ENCODE results near the gene ATP11A. TPM values are rescaled to one million over a fixed set of nuclear protein-coding genes. Genes with fewer than 3 reads are reported as not detected.

The ATP11A gene
- total and polyA plus RNA-seq, 9 of the 15 experiments (the other 6 are each of a cell fraction or from before 2014, with no cell fraction given), result 0.38 to 34.2 (median 4.2) TPM

DNA sequence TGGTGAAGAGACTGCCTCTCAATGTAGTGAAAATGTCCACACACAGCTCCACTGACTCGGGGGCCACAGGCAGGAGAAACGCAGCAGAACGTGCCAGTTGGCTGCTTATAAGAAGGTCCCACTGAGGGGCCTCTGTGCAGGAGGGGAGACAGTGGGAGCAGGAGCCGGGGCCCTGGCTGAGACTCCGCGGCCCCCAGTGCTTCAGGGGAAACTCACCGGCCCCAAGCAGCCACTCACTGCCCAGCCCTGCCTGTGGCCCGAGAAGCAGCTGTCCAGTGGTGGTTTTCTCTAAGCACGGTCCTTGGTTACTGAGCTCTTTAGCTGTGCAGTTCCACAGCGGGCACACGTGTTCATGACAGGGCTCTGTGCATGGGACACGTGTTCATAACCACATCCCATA is 187.2 kb downstream of the ATP11A start:
- no peak overlapping the region for H3K27ac ChIP-seq (ENCODE audit: extremely low read depth, low read depth, low read length)
- peaks cover 0 to 15% of the 10 kb centered on the region in 2 experiments; a peak in 2 of 5 replicates for H3K4me1 ChIP-seq (replicated peaks in 1 of 2; ENCODE audit: control insufficient read depth in 2 of 2, insufficient read depth in 2 of 2, low read length in 2 of 2)
- no TSS peak for BruUV-seq (replicated peaks)
- H3K4me3 ChIP-seq, result no peak overlapping the region
- intact Hi-C loops (cut with micrococcal nuclease), result no loop called here
- H4K20me1 ChIP-seq (replicated peaks; ENCODE audit: control insufficient read depth, insufficient read depth, low read length), result no peaks in the 10 kb centered on the region
- no peak overlapping the region for H3K4me2 ChIP-seq (ENCODE audit: insufficient read depth, low read length)
- no peaks in the 10 kb centered on the region for H3K9me3 ChIP-seq (replicated peaks; ENCODE audit: control insufficient read depth, insufficient read depth, low read depth, low read length)
- TF ChIP-seq BHLHE40 (IDR thresholded peaks at IDR 0.05; ENCODE audit: low read length) (no peak), PTRF (tag; IDR thresholded peaks at IDR 0.05) (no peak), NCOR1 (IDR thresholded peaks at IDR 0.05) (no peak), CBFA2T2 (conservative IDR thresholded peaks at IDR 0.05) (no peak)
- TF ChIP-seq, protein P1, sequence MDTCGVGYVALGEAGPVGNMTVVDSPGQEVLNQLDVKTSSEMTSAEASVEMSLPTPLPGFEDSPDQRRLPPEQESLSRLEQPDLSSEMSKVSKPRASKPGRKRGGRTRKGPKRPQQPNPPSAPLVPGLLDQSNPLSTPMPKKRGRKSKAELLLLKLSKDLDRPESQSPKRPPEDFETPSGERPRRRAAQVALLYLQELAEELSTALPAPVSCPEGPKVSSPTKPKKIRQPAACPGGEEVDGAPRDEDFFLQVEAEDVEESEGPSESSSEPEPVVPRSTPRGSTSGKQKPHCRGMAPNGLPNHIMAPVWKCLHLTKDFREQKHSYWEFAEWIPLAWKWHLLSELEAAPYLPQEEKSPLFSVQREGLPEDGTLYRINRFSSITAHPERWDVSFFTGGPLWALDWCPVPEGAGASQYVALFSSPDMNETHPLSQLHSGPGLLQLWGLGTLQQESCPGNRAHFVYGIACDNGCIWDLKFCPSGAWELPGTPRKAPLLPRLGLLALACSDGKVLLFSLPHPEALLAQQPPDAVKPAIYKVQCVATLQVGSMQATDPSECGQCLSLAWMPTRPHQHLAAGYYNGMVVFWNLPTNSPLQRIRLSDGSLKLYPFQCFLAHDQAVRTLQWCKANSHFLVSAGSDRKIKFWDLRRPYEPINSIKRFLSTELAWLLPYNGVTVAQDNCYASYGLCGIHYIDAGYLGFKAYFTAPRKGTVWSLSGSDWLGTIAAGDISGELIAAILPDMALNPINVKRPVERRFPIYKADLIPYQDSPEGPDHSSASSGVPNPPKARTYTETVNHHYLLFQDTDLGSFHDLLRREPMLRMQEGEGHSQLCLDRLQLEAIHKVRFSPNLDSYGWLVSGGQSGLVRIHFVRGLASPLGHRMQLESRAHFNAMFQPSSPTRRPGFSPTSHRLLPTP (IDR thresholded peaks at IDR 0.05; ENCODE audit: borderline replicate concordance, extremely low read depth, insufficient read length), result no peak
- TF ChIP-seq, protein P2, sequence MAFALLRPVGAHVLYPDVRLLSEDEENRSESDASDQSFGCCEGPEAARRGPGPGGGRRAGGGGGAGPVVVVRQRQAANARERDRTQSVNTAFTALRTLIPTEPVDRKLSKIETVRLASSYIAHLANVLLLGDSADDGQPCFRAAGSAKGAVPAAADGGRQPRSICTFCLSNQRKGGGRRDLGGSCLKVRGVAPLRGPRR (CRISPR knock-in tag; IDR thresholded peaks at IDR 0.05), result no peak
- 67% methylated on average over 4 of the region's 12 CpGs for WGBS (ENCODE audit: insufficient coverage, low coverage, missing lambda C conversion rate)
- no peaks in the 10 kb centered on the region for H3K9me1 ChIP-seq (ENCODE audit: control insufficient read depth, insufficient read depth, low read length)
- no peak overlapping the region for H2AFZ ChIP-seq (ENCODE audit: low read depth, low read length)
- no peak for DNase-seq (ENCODE audit: extremely low read depth in 1 of 4, low spot score in 3 of 4)
- FAIRE-seq, result no peak
- CTCF ChIA-PET (ENCODE audit: low intra/inter-chr PET ratio), result no interaction called here
- no peak for ATAC-seq
- H3K36me3 ChIP-seq (ENCODE audit: control insufficient read depth, insufficient read depth, low read length), result peaks cover 25% of the 10 kb centered on the region; the same call in 1 of the 3 replicates
- POLR2A ChIA-PET, result interaction anchor here (0.7 to 0.9 kb wide), 2 partner anchors 9 to 257 kb away, joined by 3 read pairs; no protein-coding TSS in a partner anchor
- in situ Hi-C loops (cut with MboI), result loop anchor here (10.0 kb wide), 1 partner anchor 232 kb away; no protein-coding TSS in a partner anchor
- H3K79me2 ChIP-seq (ENCODE audit: control insufficient read depth, insufficient read depth, low read length), result no peaks in the 10 kb centered on the region
- no peaks in the 10 kb centered on the region for H3K27me3 ChIP-seq (ENCODE audit: control insufficient read depth in 2 of 2, insufficient read depth in 2 of 2, low read length in 2 of 2)
- H3K9ac ChIP-seq (ENCODE audit: insufficient read depth in 1 of 2, low read depth in 2 of 2, low read length in 2 of 2), result no peak overlapping the region
